Testis (tissue), 2 donors: Measurements from ENCODE around the gene ZNF22.

Source experiments
- POLR2A ChIP-seq: fragments of 450-650 bp; IDR thresholded peaks from one replicate; pipeline ENCODE4 v1.6.1; 2017; ENCODE audit warnings: antibody characterized with exemption, mild to moderate bottlenecking, moderate library complexity
- TF ChIP-seq, protein P1 (sequence below), 3 experiments: fragments of 450-650 bp in 2 of 3; fragments of 200-600 bp in 1 of 3; sonication (generic) in 1 of 3; IDR thresholded peaks; one replicate each; pipeline ENCODE4 v1.5.1; 2016 to 2019; ENCODE audit warnings: antibody characterized with exemption in 3 of 3, mild to moderate bottlenecking in 2 of 3, moderate library complexity in 1 of 3

- TF ChIP-seq, protein P1, sequence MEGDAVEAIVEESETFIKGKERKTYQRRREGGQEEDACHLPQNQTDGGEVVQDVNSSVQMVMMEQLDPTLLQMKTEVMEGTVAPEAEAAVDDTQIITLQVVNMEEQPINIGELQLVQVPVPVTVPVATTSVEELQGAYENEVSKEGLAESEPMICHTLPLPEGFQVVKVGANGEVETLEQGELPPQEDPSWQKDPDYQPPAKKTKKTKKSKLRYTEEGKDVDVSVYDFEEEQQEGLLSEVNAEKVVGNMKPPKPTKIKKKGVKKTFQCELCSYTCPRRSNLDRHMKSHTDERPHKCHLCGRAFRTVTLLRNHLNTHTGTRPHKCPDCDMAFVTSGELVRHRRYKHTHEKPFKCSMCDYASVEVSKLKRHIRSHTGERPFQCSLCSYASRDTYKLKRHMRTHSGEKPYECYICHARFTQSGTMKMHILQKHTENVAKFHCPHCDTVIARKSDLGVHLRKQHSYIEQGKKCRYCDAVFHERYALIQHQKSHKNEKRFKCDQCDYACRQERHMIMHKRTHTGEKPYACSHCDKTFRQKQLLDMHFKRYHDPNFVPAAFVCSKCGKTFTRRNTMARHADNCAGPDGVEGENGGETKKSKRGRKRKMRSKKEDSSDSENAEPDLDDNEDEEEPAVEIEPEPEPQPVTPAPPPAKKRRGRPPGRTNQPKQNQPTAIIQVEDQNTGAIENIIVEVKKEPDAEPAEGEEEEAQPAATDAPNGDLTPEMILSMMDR (IDR thresholded peaks at IDR 0.05): no peak
- no peak for TF ChIP-seq POLR2A
Measured at GRCh38 chr10:44967616-44968015, 33.1 kb upstream of the ZNF22 start.
